Uterus (tissue), 4 donors: ENCODE measurements around the gene TDRD1. TPM values are rescaled to one million over a fixed set of nuclear protein-coding genes. Genes with fewer than 3 reads are reported as not detected.

Source experiments
- DNase-seq, 2 donors: peaks; one replicate each; pipeline ENCODE4 v3.0.0-alpha.2; 2019 to 2020
- H3K27ac ChIP-seq, 2 donors: fragments of 200-600 bp; sonication (generic); 1 replicate in 1 of 2; 2 replicates in 1 of 2; pipeline ENCODE4 v1.5.1; 2016 to 2018
- H3K27me3 ChIP-seq, 2 donors: fragments of 200-600 bp; sonication (generic); one replicate each; pipeline ENCODE4 v1.5.1; 2018 to 2019; ENCODE audit warnings: control low read depth in 1 of 2
- H3K36me3 ChIP-seq, 2 donors: fragments of 200-600 bp; sonication (generic); one replicate each; pipeline ENCODE4 v1.5.1; 2019; ENCODE audit warnings: control low read depth in 1 of 2
- H3K4me1 ChIP-seq, 2 donors: fragments of 200-600 bp; sonication (generic); one replicate each; pipeline ENCODE4 v1.5.1; 2018 to 2019; ENCODE audit warnings: control low read depth in 1 of 2
- H3K4me3 ChIP-seq, 2 donors: fragments of 200-600 bp; sonication (generic); 1 replicate in 1 of 2; 2 replicates in 1 of 2; pipeline ENCODE4 v1.5.1; 2018 to 2019; ENCODE audit warnings: mild to moderate bottlenecking in 1 of 2
- H3K9me3 ChIP-seq, 2 donors: fragments of 200-600 bp; sonication (generic); one replicate each; pipeline ENCODE4 v1.5.1; 2019; ENCODE audit warnings: control low read depth in 1 of 2
- CTCF ChIP-seq, 4 experiments: fragments of 200-600 bp in 2 of 4; fragments of 450-650 bp in 2 of 4; sonication (generic) in 2 of 4; IDR thresholded peaks; one replicate each; pipeline ENCODE4 v1.5.1; 2016 to 2019; ENCODE audit warnings: antibody characterized with exemption in 4 of 4, mild to moderate bottlenecking in 2 of 4, moderate library complexity in 1 of 4
- POLR2A ChIP-seq, 2 donors: fragments of 450-650 bp; IDR thresholded peaks; one replicate each; pipeline ENCODE4 v1.6.1; 2016; ENCODE audit warnings: antibody characterized with exemption in 2 of 2, mild to moderate bottlenecking in 1 of 2, moderate library complexity in 1 of 2
- intact Hi-C: fragments of 100-400 bp; cut with DNase I; formaldehyde crosslinking; loops from one replicate; pipeline ENCODE4 v1.15.1; 2023; ENCODE audit warnings: low total_unique reads
- total RNA-seq, 4 donors: library from RNA; depleted of rRNA in 3 of 4; stranded (reverse); fragments of >200 nt in 3 of 4; gene quantifications; one replicate each; pipeline versions ENCODE4 v1.1.0 to v1.2.4, GENCODE V29; 2014 to 2023
- donor health status: DM: yes; HTN: yes; CAD: no.

Gene TDRD1
- total RNA-seq, 4 donors from 2014 or later: 0.49 to 1.5 TPM; not detected in 2

- Histone ChIP-seq H3K27me3 (no peaks in the 10 kb centered on the region), H3K9me3 (no peaks in the 10 kb centered on the region), H3K4me3 (no peak overlapping the region), H3K4me1 (no peaks in the 10 kb centered on the region), H3K27ac (no peak overlapping the region), H3K36me3 (no peaks in the 10 kb centered on the region)
- TF ChIP-seq CTCF (IDR thresholded peaks at IDR 0.05) (no peak), POLR2A (IDR thresholded peaks at IDR 0.05) (no peak)
- intact Hi-C loops: no loop called here
- no peak for DNase-seq
These were observed 9.7 kb downstream of the TDRD1 start for GRCh38 chr10:114188900-114189299.

- intact Hi-C loops: no loop called here
- no peaks in the 10 kb centered on the region for H3K36me3 ChIP-seq
These were observed 10.5 kb downstream of the TDRD1 start for GRCh38 chr10:114189700-114190099.

GRCh38 chr10:114195079-114195478 lies 15.9 kb downstream of the TDRD1 start:
- TF ChIP-seq CTCF (IDR thresholded peaks at IDR 0.05) (no peak), POLR2A (IDR thresholded peaks at IDR 0.05) (no peak)
- Histone ChIP-seq H3K9me3 (no peaks in the 10 kb centered on the region), H3K27me3 (no peaks in the 10 kb centered on the region), H3K27ac (no peak overlapping the region), H3K36me3 (no peaks in the 10 kb centered on the region), H3K4me3 (no peak overlapping the region), H3K4me1 (no peaks in the 10 kb centered on the region)
- DNase-seq: no peak
- intact Hi-C loops: no loop called here

More at GRCh38 chr10:114189700-114190099, 10.5 kb downstream of the TDRD1 start:
- no peaks in the 10 kb centered on the region for H3K27me3 ChIP-seq
- no peaks in the 10 kb centered on the region for H3K4me1 ChIP-seq
- TF ChIP-seq POLR2A (IDR thresholded peaks at IDR 0.05): no peak
- no peak overlapping the region for H3K4me3 ChIP-seq
- no peak overlapping the region for H3K27ac ChIP-seq
- no peaks in the 10 kb centered on the region for H3K9me3 ChIP-seq
- no peak for DNase-seq

- intact Hi-C loops: no loop called here
- Histone ChIP-seq H3K27ac (no peak overlapping the region), H3K4me1 (no peaks in the 10 kb centered on the region), H3K27me3 (peaks cover 0 to 4% of the 10 kb centered on the region in 2 donors), H3K36me3 (no peaks in the 10 kb centered on the region), H3K9me3 (no peaks in the 10 kb centered on the region), H3K4me3 (no peak overlapping the region)
- DNase-seq: no peak
- TF ChIP-seq CTCF (IDR thresholded peaks at IDR 0.05) (no peak), POLR2A (IDR thresholded peaks at IDR 0.05) (no peak)
These were observed 20.1 kb downstream of the TDRD1 start for GRCh38 chr10:114199239-114199638.

- Histone ChIP-seq H3K9me3 (no peaks in the 10 kb centered on the region), H3K27me3 (peaks cover 0 to 4% of the 10 kb centered on the region in 2 donors), H3K4me1 (no peaks in the 10 kb centered on the region), H3K36me3 (no peaks in the 10 kb centered on the region), H3K27ac (no peak overlapping the region), H3K4me3 (no peak overlapping the region)
- no peak for TF ChIP-seq POLR2A (IDR thresholded peaks at IDR 0.05)
- TF ChIP-seq CTCF (IDR thresholded peaks at IDR 0.05): no peak
- DNase-seq: no peak
- intact Hi-C loops: no loop called here
These were observed 23.7 kb downstream of the TDRD1 start for GRCh38 chr10:114202812-114203211.

GRCh38 chr10:114206902-114207301 lies 27.7 kb downstream of the TDRD1 start:
- intact Hi-C loops: no loop called here
- no peak for TF ChIP-seq POLR2A (IDR thresholded peaks at IDR 0.05)
- no peak for TF ChIP-seq CTCF (IDR thresholded peaks at IDR 0.05)
- H3K27ac ChIP-seq: no peak overlapping the region

More at GRCh38 chr10:114206902-114207301, 27.7 kb downstream of the TDRD1 start:
- Histone ChIP-seq H3K27me3 (no peaks in the 10 kb centered on the region), H3K4me3 (no peak overlapping the region), H3K9me3 (no peaks in the 10 kb centered on the region), H3K36me3 (no peaks in the 10 kb centered on the region), H3K4me1 (no peaks in the 10 kb centered on the region)
- DNase-seq: no peak
